NCI-H82 (cell line): Measurements from ENCODE around the gene FHOD3.
A peak's percentile ranks its signal among the peaks of the same experiment; 100 is the strongest.

Experiments
- DNase-seq: peaks from one replicate; lab custom pipeline; 2025; lab: John Stamatoyannopoulos, UW

FHOD3 gene

DNA sequence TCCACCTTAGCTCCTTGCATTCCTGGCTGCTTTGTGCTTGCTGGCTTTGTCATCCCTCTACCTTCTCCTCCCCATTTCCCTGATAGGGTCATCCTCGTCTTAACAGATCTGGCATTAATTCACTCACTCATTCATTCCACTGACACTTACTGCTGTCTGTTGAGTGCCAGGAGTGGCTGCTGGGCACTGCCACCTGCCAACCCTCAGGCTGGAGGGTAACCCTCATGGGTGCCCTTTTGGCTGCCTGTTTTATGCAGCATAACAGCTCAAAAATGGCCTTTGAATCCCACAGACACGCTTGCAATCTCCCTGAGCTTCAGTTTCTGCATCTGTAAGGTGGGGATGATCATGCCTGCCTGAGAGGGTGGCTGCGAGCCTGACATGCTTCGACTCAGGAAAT is 25.2 kb downstream of the FHOD3 start:
- no peak for DNase-seq

DNA sequence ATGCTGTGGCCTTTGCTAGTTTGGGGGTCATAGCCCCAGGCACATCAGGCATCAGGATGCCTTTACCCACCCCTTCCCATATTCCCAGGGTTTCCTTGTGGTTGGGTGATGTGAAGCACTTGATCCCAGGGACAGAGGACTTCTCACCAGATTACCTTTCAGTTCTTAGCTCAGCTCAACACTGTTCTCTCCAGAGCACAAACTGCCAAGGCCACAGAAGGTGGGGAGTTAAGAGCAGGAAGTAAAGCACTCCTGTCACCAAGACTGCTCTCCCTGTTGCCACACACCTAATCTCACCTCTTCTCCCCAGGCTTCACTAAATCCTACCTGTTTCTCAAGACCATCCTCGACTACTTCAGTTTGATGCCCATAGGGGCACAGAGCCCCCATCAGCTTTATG is 25.9 kb downstream of the FHOD3 start:
- no peak for DNase-seq

DNA sequence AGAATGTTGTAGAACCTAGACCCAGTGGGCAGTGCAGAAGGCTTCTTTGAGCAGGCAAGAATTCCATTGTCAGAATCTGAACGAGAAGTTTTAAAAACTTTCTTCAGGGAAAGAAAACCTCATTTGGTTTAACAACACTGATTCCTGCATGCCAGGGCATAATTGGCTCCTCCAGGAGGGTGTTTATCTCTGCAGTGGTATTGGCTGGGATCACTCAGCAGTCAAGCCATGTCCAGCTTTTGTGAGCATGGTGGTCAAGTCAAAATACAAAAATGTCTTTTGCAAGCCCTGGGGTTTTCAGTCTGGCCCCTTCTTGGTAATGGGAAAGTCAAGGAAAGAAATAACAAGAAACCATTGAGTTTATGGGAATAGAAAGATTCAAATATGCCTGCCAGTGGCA is 28.3 kb downstream of the FHOD3 start:
- DNase-seq: no peak

- no peak for DNase-seq
Observed at GRCh38 chr18:36326771-36327170, 29.3 kb downstream of the FHOD3 start.

GRCh38 chr18:36327352-36328316 is 30.1 kb downstream of the FHOD3 start:
- DNase-seq: no peak

- no peak for DNase-seq
Observed at GRCh38 chr18:36328385-36328858, 30.9 kb downstream of the FHOD3 start.

DNA sequence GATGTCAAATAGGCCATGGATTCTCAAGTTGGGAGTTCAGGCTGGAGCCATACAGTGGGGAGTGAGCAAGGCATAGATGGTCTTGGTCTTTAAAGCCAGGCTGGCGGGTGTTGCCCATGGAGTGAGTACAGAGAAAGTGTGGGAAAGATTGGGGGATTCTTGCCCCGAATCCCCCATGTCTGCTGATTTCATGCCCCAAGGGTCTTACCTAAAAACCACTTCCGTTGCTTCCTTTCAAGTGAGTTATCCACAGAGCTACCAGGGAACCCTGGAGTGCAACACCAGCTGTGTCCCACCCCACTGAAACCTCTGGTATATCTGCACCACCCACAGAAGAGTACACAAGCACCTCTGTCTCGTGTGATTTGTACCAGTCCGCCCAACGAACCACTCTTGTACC is 31.4 kb downstream of the FHOD3 start:
- no peak for DNase-seq

- DNase-seq: no peak
Observed at GRCh38 chr18:36329684-36330434, 32.3 kb downstream of the FHOD3 start.

GRCh38 chr18:36330435-36331052 is 33.0 kb downstream of the FHOD3 start:
- no peak for DNase-seq

DNA sequence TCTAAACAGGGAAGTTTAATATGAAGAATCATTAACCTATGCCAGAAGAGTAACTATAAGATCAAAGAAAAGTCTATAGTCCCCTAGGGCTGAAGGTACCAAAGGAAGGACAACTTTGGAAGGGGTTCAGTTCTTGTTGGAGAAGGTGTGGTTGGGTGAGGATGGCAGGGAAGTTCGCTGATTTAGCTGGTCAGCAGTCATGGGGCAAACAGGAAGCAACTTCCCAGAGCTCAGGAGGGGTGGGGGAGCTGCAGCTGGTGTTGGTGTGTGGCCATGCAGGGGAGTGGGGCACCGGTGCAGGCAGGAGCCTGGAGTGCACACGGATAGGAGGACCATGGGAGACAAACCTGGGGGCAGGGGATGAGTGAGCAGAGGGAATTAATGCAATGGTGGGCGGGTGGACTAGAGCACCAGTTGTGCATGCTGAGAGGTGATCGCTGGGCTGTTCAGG is 34.0 kb downstream of the FHOD3 start:
- no peak for DNase-seq

DNA sequence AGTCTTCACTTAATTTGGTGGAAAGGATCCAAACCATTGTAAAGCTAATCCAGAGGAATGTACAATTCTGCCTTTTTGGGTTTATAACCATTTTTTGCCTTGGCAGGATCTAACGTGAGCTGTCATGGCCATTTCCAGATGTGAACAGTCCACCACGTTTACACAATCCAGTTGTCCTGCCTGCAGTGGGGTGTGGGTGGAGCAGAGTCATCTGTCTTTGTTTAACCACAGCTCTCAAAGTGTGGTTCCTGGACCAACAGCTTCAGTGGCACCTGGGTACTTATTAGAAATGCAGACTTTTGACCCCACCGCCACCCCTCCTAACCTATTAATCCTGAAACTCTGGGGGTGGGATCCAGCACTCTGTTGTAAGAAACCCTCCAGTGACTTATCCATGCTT is 35.9 kb downstream of the FHOD3 start:
- no peak for DNase-seq

DNA sequence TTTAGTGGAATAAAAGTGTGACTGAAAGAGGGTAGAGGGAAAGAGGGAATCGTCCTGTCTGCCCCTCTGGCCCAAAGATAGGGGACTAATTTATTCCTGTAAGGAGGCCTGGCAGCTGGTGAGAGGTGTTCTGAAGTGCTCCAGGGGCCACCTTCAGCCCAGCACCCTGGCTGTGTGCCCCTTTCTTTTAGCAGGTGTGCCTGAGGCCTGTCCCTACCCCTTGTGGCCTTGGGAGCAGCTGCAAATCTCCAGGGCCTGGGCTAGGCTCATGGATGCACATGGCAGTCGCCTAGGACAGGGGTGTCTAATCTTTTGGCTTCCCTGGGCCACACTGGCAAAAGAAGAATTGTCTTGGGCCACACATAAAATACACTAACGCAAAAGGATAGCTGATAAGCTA is 37.3 kb downstream of the FHOD3 start:
- DNase-seq: peak; percentile 6

GRCh38 chr18:36335476-36336279 is 38.2 kb downstream of the FHOD3 start:
- DNase-seq: no peak

DNA sequence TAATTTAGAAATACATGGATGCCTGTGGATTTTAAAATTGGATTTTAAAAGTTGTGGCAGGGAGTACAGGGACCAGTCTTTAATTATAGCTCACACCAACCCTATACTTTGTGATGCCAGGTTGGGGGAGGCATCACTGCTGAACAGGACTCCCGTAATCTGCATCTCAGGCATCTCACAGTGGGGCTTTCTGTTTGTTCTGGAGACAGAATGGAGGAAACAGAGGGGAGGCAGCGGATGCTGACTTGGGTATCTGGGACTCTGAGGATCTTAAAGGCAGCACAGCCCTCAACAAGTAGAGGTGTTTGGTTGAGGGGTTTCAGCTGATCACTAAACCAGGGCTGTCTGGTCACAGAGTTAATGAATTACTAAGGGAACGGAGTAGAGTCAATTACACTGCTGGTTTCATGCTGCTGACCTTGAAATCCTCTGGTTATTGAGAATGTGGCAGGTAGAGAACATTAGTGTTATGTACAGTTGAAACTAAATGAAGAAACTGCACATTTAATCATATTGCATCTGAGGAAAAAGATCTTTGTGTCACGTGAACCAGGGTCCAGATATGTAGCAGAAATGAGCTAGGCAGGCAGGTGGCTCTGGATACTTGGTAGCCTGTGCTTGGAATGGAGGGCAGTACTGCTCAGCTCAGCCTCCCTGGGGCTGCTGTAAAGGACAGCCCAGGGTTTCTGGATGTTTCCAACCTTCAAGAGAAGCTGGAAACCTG is 40.3 kb downstream of the FHOD3 start:
- no peak for DNase-seq

- DNase-seq: no peak
Observed at GRCh38 chr18:36338403-36338933, 41.0 kb downstream of the FHOD3 start.

GRCh38 chr18:36340246-36340645 is 42.7 kb downstream of the FHOD3 start:
- no peak for DNase-seq

DNA sequence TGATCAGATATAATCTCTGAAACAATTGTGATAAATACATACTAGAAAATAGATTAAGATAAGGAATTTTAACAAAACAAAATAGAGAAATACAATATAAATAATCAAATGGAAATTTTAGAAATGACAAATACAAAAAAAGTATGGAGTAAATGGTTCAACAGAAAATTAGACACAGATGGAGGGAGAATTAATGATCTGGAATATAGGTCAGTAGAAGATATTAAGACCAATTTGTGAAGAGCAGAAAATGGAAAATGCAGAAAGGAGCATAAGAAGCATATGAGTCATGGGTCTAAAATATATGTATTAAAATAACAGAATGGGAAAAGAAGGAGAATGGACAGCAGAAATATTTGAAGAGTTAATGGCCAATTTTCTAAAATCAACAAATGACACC is 44.4 kb downstream of the FHOD3 start:
- DNase-seq: no peak

GRCh38 chr18:36348331-36348730 is 50.8 kb downstream of the FHOD3 start:
- no peak for DNase-seq

DNA sequence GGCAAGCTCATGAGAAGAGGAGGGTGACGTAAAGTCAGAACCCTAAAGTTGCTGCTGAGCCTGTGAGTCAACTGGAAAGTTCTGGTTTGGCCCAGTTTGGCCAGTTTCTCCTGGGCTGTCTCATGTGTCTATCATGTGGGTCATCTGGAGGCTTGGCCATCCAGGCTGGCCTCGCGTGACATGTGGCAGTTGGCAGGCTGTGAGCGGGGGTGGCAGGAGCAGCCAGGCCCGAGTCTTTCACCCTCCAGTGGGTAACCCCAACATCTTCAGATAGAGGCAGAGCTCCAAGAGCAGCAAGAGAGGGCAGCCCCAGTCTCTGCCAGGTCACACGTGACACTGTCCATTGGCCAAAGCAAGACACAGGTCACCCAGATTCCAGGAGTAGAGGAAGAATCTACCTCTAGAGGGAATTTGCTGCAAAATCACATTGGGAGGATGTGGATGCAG is 51.5 kb downstream of the FHOD3 start:
- no peak for DNase-seq

GRCh38 chr18:36349552-36349951 is 52.0 kb downstream of the FHOD3 start:
- DNase-seq: no peak

DNA sequence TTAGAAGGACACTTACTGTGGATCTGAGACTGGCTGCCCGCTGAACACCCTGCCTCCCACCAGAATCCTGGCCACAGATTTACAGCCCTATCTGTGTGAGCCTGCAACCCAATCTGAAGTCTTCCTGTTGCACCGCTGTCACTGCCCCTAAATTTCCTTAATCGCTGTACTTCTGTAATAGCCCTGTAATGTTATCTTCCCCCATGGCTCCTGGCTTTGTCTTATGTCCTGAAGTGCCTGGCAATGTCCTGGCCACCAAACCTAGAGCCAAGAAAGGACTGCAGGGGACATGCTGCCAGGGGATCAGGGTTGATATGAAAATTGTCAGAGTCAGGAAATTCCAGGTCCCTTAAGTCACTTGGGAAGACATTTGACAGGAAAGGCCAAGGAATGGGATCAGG is 52.7 kb downstream of the FHOD3 start:
- no peak for DNase-seq
